ENCODE data around the gene CUL2. TPM values are rescaled to one million over a fixed set of nuclear protein-coding genes. Genes with fewer than 3 reads are reported as not detected.
A peak's percentile ranks its signal among the peaks of the same experiment; 100 is the strongest.

CUL2 gene
- polyA plus RNA-seq, 1 of the 3 experiments (the other 2 are of a cell fraction): 13.1 TPM

DNA sequence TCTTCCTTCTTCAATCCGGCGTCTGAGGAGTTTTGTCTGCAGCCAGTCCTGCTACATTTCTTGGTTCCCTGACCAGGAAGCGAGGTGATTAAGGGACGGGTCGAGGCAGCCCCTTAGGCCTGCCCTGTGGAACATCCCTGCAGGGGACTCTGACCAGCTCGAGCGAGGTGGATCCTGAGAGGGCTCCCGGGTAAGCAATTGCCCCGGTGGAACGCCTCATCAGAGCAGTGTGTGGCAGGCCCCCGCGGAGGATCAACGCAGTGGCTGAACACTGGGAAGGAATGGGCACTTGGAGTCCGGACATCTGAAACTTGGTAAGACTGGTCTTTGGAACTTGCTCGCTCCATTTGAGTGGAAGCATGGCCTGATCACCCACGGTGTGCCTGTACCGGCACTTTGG, 121.0 kb downstream of the CUL2 start:
- no peak overlapping the region for H3K27ac ChIP-seq (ENCODE audit: low read depth in 2 of 2, low read length in 1 of 2)
- POLR2A ChIA-PET: no interaction called here
- CTCF ChIA-PET: no interaction called here

DNA sequence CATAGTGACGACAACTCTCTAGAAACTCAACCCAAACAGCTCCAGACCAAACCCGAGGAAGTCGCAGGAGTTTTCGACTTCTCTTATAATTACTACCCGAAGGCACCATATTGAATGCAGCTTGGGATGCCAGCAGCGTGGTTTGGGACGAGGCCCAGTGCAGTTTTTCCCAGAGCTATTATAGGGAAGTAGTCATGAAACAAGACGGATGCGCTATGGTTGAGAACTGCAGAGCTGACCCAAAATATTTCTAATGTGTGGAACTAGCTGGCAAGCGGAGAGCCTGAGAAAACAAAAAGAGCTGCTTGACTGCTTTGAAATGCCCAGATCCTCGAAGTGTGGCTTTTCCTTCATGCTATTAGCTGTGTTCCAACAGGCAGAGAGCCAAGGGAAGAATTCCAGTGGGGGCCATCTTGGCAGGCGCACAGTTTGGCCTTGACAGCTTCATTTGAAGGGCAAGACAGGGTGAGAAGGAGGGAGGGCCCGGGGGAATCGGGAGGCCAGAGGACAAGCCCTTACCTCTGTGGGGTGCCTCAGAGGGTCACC, 122.7 kb downstream of the CUL2 start:
- CTCF ChIA-PET: no interaction called here
- no peak overlapping the region for H3K4me3 ChIP-seq (ENCODE audit: low read depth in 2 of 2, low read length in 1 of 2)
- H3K27ac ChIP-seq (ENCODE audit: low read depth in 2 of 2, low read length in 1 of 2): peak overlapping the region in 1 of 2 experiments; percentile 33; a peak in 1 of 4 replicates
- DNase-seq: no peak
- POLR2A ChIA-PET: no interaction called here
- H3K4me1 ChIP-seq (ENCODE audit: control insufficient read depth in 1 of 2, insufficient read depth in 2 of 2, low read depth in 1 of 2, low read length in 1 of 2): no peaks in the 10 kb centered on the region
- H3F3A ChIP-seq (replicated peaks; ENCODE audit: insufficient read depth): peaks cover 4% of the 10 kb centered on the region
- H3K9ac ChIP-seq: no peak overlapping the region
- H3K9me3 ChIP-seq: no peaks in the 10 kb centered on the region
- no peaks in the 10 kb centered on the region for H3K79me2 ChIP-seq (ENCODE audit: insufficient read depth)
- H4K20me1 ChIP-seq (ENCODE audit: insufficient read depth): no peaks in the 10 kb centered on the region
- no peak for TF ChIP-seq GATA2 (CRISPR knock-in tag; IDR thresholded peaks at IDR 0.05)
- TF ChIP-seq NFIC (IDR thresholded peaks at IDR 0.05; ENCODE audit: borderline replicate concordance): peak; percentile 21; the same call in 1 of the 2 replicates
- TF ChIP-seq TCF12 (IDR thresholded peaks at IDR 0.05): peak; percentile 25; the same call in 1 of the 2 replicates
- 79% methylated on average over 14 of the region's 14 CpGs for WGBS (ENCODE audit: low lambda C conversion rate)
- no peaks in the 10 kb centered on the region for H3K27me3 ChIP-seq (ENCODE audit: insufficient read depth)
- no peaks in the 10 kb centered on the region for H3K9me2 ChIP-seq
- no peak overlapping the region for H3K4me2 ChIP-seq
- no peak overlapping the region for H2AFZ ChIP-seq (ENCODE audit: low read depth)
- H3K36me3 ChIP-seq (replicated peaks in 1 of 2; ENCODE audit: control insufficient read depth in 1 of 2, insufficient read depth in 2 of 2, low read length in 1 of 2): no peaks in the 10 kb centered on the region

More for the DNA sequence above, 121.0 kb downstream of the CUL2 start:
- no peak overlapping the region for H2AFZ ChIP-seq (ENCODE audit: low read depth)
- peaks cover 4% of the 10 kb centered on the region for H3F3A ChIP-seq (replicated peaks; ENCODE audit: insufficient read depth)
- no peaks in the 10 kb centered on the region for H3K79me2 ChIP-seq (ENCODE audit: insufficient read depth)
- H4K20me1 ChIP-seq (ENCODE audit: insufficient read depth): no peaks in the 10 kb centered on the region
- DNase-seq: no peak
- WGBS (ENCODE audit: low lambda C conversion rate): 88% methylated on average over 10 of the region's 17 CpGs
- H3K9me3 ChIP-seq: no peaks in the 10 kb centered on the region
- no peak overlapping the region for H3K4me3 ChIP-seq (ENCODE audit: low read depth in 2 of 2, low read length in 1 of 2)
- no peaks in the 10 kb centered on the region; a peak in 1 of 4 replicates for H3K4me1 ChIP-seq (ENCODE audit: control insufficient read depth in 1 of 2, insufficient read depth in 2 of 2, low read depth in 1 of 2, low read length in 1 of 2)
- no peaks in the 10 kb centered on the region; the same call in 1 of the 2 replicates for H3K27me3 ChIP-seq (ENCODE audit: insufficient read depth)
- no peak overlapping the region for H3K4me2 ChIP-seq
- H3K36me3 ChIP-seq (replicated peaks in 1 of 2; ENCODE audit: control insufficient read depth in 1 of 2, insufficient read depth in 2 of 2, low read length in 1 of 2): no peaks in the 10 kb centered on the region
- TF ChIP-seq SIN3A (IDR thresholded peaks at IDR 0.05; ENCODE audit: borderline replicate concordance, low read depth, low read length) (no peak), GABPA (IDR thresholded peaks at IDR 0.05; ENCODE audit: low read depth) (no peak)
- H3K9me2 ChIP-seq: no peaks in the 10 kb centered on the region
- no peak overlapping the region for H3K9ac ChIP-seq

- TF ChIP-seq USF2 (IDR thresholded peaks at IDR 0.05; ENCODE audit: borderline replicate concordance, low read depth, low read length) (no peak), TAF1 (IDR thresholded peaks at IDR 0.05; ENCODE audit: borderline replicate concordance, low read depth, low read length) (no peak), TEAD4 (IDR thresholded peaks at IDR 0.05; ENCODE audit: borderline replicate concordance, insufficient read depth) (no peak), NFIC (IDR thresholded peaks at IDR 0.05; ENCODE audit: borderline replicate concordance) (no peak), FOSL2 (IDR thresholded peaks at IDR 0.05; ENCODE audit: borderline replicate concordance, low read depth) (no peak), YY1 (IDR thresholded peaks at IDR 0.05; ENCODE audit: low read depth) (no peak), MXI1 (IDR thresholded peaks at IDR 0.05; ENCODE audit: low read depth, low read length) (no peak), TCF12 (IDR thresholded peaks at IDR 0.05) (no peak), POLR2AphosphoS5 (IDR thresholded peaks at IDR 0.05; ENCODE audit: low read depth, low read length) (no peak), SMC3 (IDR thresholded peaks at IDR 0.05; ENCODE audit: low read depth, low read length) (no peak), JUND (IDR thresholded peaks at IDR 0.05) (no peak), SIN3A (IDR thresholded peaks at IDR 0.05; ENCODE audit: borderline replicate concordance, low read depth, low read length) (no peak), RFX5 (IDR thresholded peaks at IDR 0.05; ENCODE audit: low read length) (no peak), MEF2A (IDR thresholded peaks at IDR 0.05; ENCODE audit: borderline replicate concordance, low read depth) (no peak)
- TF ChIP-seq, protein P1, sequence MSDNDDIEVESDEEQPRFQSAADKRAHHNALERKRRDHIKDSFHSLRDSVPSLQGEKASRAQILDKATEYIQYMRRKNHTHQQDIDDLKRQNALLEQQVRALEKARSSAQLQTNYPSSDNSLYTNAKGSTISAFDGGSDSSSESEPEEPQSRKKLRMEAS (IDR thresholded peaks at IDR 0.05; ENCODE audit: low read depth): no peak
- TF ChIP-seq, protein P2, sequence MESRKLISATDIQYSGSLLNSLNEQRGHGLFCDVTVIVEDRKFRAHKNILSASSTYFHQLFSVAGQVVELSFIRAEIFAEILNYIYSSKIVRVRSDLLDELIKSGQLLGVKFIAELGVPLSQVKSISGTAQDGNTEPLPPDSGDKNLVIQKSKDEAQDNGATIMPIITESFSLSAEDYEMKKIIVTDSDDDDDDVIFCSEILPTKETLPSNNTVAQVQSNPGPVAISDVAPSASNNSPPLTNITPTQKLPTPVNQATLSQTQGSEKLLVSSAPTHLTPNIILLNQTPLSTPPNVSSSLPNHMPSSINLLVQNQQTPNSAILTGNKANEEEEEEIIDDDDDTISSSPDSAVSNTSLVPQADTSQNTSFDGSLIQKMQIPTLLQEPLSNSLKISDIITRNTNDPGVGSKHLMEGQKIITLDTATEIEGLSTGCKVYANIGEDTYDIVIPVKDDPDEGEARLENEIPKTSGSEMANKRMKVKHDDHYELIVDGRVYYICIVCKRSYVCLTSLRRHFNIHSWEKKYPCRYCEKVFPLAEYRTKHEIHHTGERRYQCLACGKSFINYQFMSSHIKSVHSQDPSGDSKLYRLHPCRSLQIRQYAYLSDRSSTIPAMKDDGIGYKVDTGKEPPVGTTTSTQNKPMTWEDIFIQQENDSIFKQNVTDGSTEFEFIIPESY (IDR thresholded peaks at IDR 0.05; ENCODE audit: borderline replicate concordance, low read depth): no peak
- TF ChIP-seq, protein P3, sequence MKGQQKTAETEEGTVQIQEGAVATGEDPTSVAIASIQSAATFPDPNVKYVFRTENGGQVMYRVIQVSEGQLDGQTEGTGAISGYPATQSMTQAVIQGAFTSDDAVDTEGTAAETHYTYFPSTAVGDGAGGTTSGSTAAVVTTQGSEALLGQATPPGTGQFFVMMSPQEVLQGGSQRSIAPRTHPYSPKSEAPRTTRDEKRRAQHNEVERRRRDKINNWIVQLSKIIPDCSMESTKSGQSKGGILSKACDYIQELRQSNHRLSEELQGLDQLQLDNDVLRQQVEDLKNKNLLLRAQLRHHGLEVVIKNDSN (IDR thresholded peaks at IDR 0.05; ENCODE audit: borderline replicate concordance, low read depth): no peak
- no peak overlapping the region for H3K9ac ChIP-seq
- no peaks in the 10 kb centered on the region for H3K9me2 ChIP-seq
- no peak overlapping the region for H3K4me2 ChIP-seq
- no peak for DNase-seq
- no peak overlapping the region for H3K27ac ChIP-seq (ENCODE audit: low read depth in 2 of 2, low read length in 1 of 2)
- no peak overlapping the region for H2AFZ ChIP-seq (ENCODE audit: low read depth)
- no peaks in the 10 kb centered on the region for H4K20me1 ChIP-seq (ENCODE audit: insufficient read depth)
- peaks cover 4% of the 10 kb centered on the region for H3F3A ChIP-seq (replicated peaks; ENCODE audit: insufficient read depth)
- H3K9me3 ChIP-seq: no peaks in the 10 kb centered on the region
- H3K4me3 ChIP-seq (ENCODE audit: low read depth in 2 of 2, low read length in 1 of 2): no peak overlapping the region
- H3K27me3 ChIP-seq (ENCODE audit: insufficient read depth): no peaks in the 10 kb centered on the region
- H3K79me2 ChIP-seq (ENCODE audit: insufficient read depth): no peaks in the 10 kb centered on the region
- no peaks in the 10 kb centered on the region for H3K4me1 ChIP-seq (ENCODE audit: control insufficient read depth in 1 of 2, insufficient read depth in 2 of 2, low read depth in 1 of 2, low read length in 1 of 2)
- no peaks in the 10 kb centered on the region for H3K36me3 ChIP-seq (replicated peaks in 1 of 2; ENCODE audit: control insufficient read depth in 1 of 2, insufficient read depth in 2 of 2, low read length in 1 of 2)
- CTCF ChIA-PET: interaction anchor here (0.6 kb wide), 1 partner anchor 69 kb away, joined by 3 read pairs; no protein-coding TSS in a partner anchor
- POLR2A ChIA-PET: no interaction called here
- 87% methylated on average over 5 of the region's 5 CpGs for WGBS (ENCODE audit: low lambda C conversion rate)
Observed at GRCh38 chr10:34966451-34966850, 123.7 kb downstream of the CUL2 start.

Measured in SK-N-SH (cell line).